SJCRH30 (cell line): ENCODE results near the gene PRPF6. TPM values are rescaled to one million over a fixed set of nuclear protein-coding genes. Genes with fewer than 3 reads are reported as not detected.

Experiments used
- DNase-seq, 2 experiments: peaks; one replicate each; pipeline ENCODE4 v3.0.0-alpha.2; 2015 to 2020
- H3K27ac ChIP-seq: fragments of 250-450 bp; sonication (Bioruptor Pico); 2 replicates; pipeline ENCODE4 v1.5.1; 2020; ENCODE audit warnings: mild to moderate bottlenecking, moderate library complexity
- H3K27me3 ChIP-seq: fragments of 250-450 bp; sonication (Bioruptor Pico); 2 replicates; pipeline ENCODE4 v1.5.1; 2020; ENCODE audit warnings: mild to moderate bottlenecking, moderate library complexity
- H3K36me3 ChIP-seq: fragments of 250-450 bp; sonication (Bioruptor Pico); 2 replicates; pipeline ENCODE4 v1.5.1; 2020; ENCODE audit warnings: mild to moderate bottlenecking, moderate library complexity
- H3K4me1 ChIP-seq: fragments of 250-450 bp; sonication (Bioruptor Pico); 2 replicates; pipeline ENCODE4 v1.5.1; 2020; ENCODE audit warnings: mild to moderate bottlenecking, moderate library complexity
- H3K4me3 ChIP-seq: fragments of 250-450 bp; sonication (Bioruptor Pico); 2 replicates; pipeline ENCODE4 v1.5.1; 2020; ENCODE audit warnings: mild to moderate bottlenecking, moderate library complexity
- H3K9me3 ChIP-seq: fragments of 250-450 bp; sonication (Bioruptor Pico); replicated peaks from 2 replicates; pipeline ENCODE4 v1.5.1; 2020; ENCODE audit warnings: mild to moderate bottlenecking, moderate library complexity
- total RNA-seq: library from RNA; depleted of rRNA; stranded (reverse); fragments of >200 nt; shearing (Covaris generic); gene quantifications from 2 replicates; pipeline ENCODE4 v1.2.3, GENCODE V29; 2014; rRNA removed

PRPF6 gene
- total RNA-seq = 70.1 and 71.9 TPM in 2 replicates

GRCh38 chr20:63980806-63981728 is at the start of gene PRPF6:
Gene PRPF6, plus strand, starts transcription at chr20:63981132. Its CDS starts 114 bp downstream, at chr20:63981246.
- H3K4me3 ChIP-seq = peak within 1 kb of the TSS; percentile 87
- peak; percentile 99 to 100 for DNase-seq
- H3K27ac ChIP-seq = peak within 1 kb of the TSS; percentile 86
- peaks cover 32% of the 10 kb centered on the region for H3K36me3 ChIP-seq
- H3K27me3 ChIP-seq = peaks cover 2% of the 10 kb centered on the region; the same call in 1 of the 2 replicates
- H3K9me3 ChIP-seq = no peaks in the 10 kb centered on the region
- H3K4me1 ChIP-seq = peaks cover 17% of the 10 kb centered on the region

GRCh38 chr20:63931735-63932134 is 49.2 kb upstream of the PRPF6 start:
- Histone ChIP-seq H3K9me3 (no peaks in the 10 kb centered on the region), H3K27me3 (no peaks in the 10 kb centered on the region), H3K36me3 (peaks cover 82% of the 10 kb centered on the region), H3K27ac (no peak overlapping the region), H3K4me1 (no peaks in the 10 kb centered on the region), H3K4me3 (no peak overlapping the region)
- DNase-seq = no peak

- peaks cover 84% of the 10 kb centered on the region for H3K36me3 ChIP-seq
- H3K4me3 ChIP-seq = no peak overlapping the region
- H3K27ac ChIP-seq = no peak overlapping the region
- no peak for DNase-seq
- H3K9me3 ChIP-seq = no peaks in the 10 kb centered on the region
- H3K4me1 ChIP-seq = no peaks in the 10 kb centered on the region
- no peaks in the 10 kb centered on the region for H3K27me3 ChIP-seq
Measured at GRCh38 chr20:63932606-63933160, 48.2 kb upstream of the PRPF6 start.

- no peaks in the 10 kb centered on the region for H3K27me3 ChIP-seq
Measured at GRCh38 chr20:63933646-63934045, 47.3 kb upstream of the PRPF6 start.

GRCh38 chr20:63934271-63935068 is 46.5 kb upstream of the PRPF6 start:
- no peak for DNase-seq
- peaks cover 84% of the 10 kb centered on the region for H3K36me3 ChIP-seq

More at GRCh38 chr20:63933646-63934045, 47.3 kb upstream of the PRPF6 start:
- no peak overlapping the region for H3K27ac ChIP-seq
- no peak for DNase-seq
- H3K4me3 ChIP-seq = no peak overlapping the region
- H3K4me1 ChIP-seq = no peaks in the 10 kb centered on the region
- no peaks in the 10 kb centered on the region; the same call in 1 of the 2 replicates for H3K9me3 ChIP-seq
- peaks cover 82% of the 10 kb centered on the region for H3K36me3 ChIP-seq

GRCh38 chr20:63935447-63935846 is 45.5 kb upstream of the PRPF6 start:
- DNase-seq = no peak
- H3K36me3 ChIP-seq = peaks cover 87% of the 10 kb centered on the region
- H3K27me3 ChIP-seq = no peaks in the 10 kb centered on the region

More at GRCh38 chr20:63934271-63935068, 46.5 kb upstream of the PRPF6 start:
- no peaks in the 10 kb centered on the region for H3K27me3 ChIP-seq
- H3K4me3 ChIP-seq = no peak overlapping the region
- no peaks in the 10 kb centered on the region for H3K4me1 ChIP-seq
- H3K9me3 ChIP-seq = peaks cover 4% of the 10 kb centered on the region; the same call in 1 of the 2 replicates
- no peak overlapping the region for H3K27ac ChIP-seq

GRCh38 chr20:63937596-63937995 is 43.3 kb upstream of the PRPF6 start:
- H3K9me3 ChIP-seq = peaks cover 4% of the 10 kb centered on the region
- peaks cover 82% of the 10 kb centered on the region for H3K36me3 ChIP-seq
- no peaks in the 10 kb centered on the region for H3K27me3 ChIP-seq
- no peaks in the 10 kb centered on the region for H3K4me1 ChIP-seq
- no peak for DNase-seq
- H3K27ac ChIP-seq = no peak overlapping the region
- H3K4me3 ChIP-seq = no peak overlapping the region

More at GRCh38 chr20:63935447-63935846, 45.5 kb upstream of the PRPF6 start:
- no peaks in the 10 kb centered on the region for H3K4me1 ChIP-seq
- H3K9me3 ChIP-seq = peaks cover 4% of the 10 kb centered on the region
- H3K27ac ChIP-seq = no peak overlapping the region
- no peak overlapping the region for H3K4me3 ChIP-seq

GRCh38 chr20:63939061-63939935 is 41.6 kb upstream of the PRPF6 start:
- Histone ChIP-seq H3K36me3 (peaks cover 84% of the 10 kb centered on the region), H3K27ac (no peak overlapping the region), H3K4me1 (no peaks in the 10 kb centered on the region), H3K4me3 (no peak overlapping the region), H3K9me3 (peaks cover 4% of the 10 kb centered on the region), H3K27me3 (no peaks in the 10 kb centered on the region)
- DNase-seq = no peak

GRCh38 chr20:63940071-63940471 is 40.9 kb upstream of the PRPF6 start:
- Histone ChIP-seq H3K36me3 (peaks cover 80% of the 10 kb centered on the region), H3K27ac (no peak overlapping the region)

GRCh38 chr20:63940472-63941266 is 40.3 kb upstream of the PRPF6 start:
- peaks cover 81% of the 10 kb centered on the region for H3K36me3 ChIP-seq
- peaks cover 4% of the 10 kb centered on the region for H3K9me3 ChIP-seq
- no peak overlapping the region for H3K4me3 ChIP-seq
- H3K27ac ChIP-seq = no peak overlapping the region
- no peaks in the 10 kb centered on the region for H3K27me3 ChIP-seq
- DNase-seq = no peak
- no peaks in the 10 kb centered on the region for H3K4me1 ChIP-seq

More at GRCh38 chr20:63940071-63940471, 40.9 kb upstream of the PRPF6 start:
- H3K4me3 ChIP-seq = no peak overlapping the region
- peaks cover 4% of the 10 kb centered on the region for H3K9me3 ChIP-seq
- H3K4me1 ChIP-seq = no peaks in the 10 kb centered on the region
- DNase-seq = no peak
- no peaks in the 10 kb centered on the region for H3K27me3 ChIP-seq

- Histone ChIP-seq H3K27ac (no peak overlapping the region), H3K36me3 (peaks cover 77% of the 10 kb centered on the region), H3K27me3 (no peaks in the 10 kb centered on the region), H3K9me3 (peaks cover 4% of the 10 kb centered on the region), H3K4me3 (no peak overlapping the region), H3K4me1 (no peaks in the 10 kb centered on the region)
- no peak for DNase-seq
Measured at GRCh38 chr20:63941282-63942081, 39.5 kb upstream of the PRPF6 start.

- Histone ChIP-seq H3K9me3 (peaks cover 4% of the 10 kb centered on the region), H3K36me3 (peaks cover 70% of the 10 kb centered on the region), H3K4me1 (no peaks in the 10 kb centered on the region), H3K4me3 (no peak overlapping the region), H3K27me3 (no peaks in the 10 kb centered on the region), H3K27ac (no peak overlapping the region)
- peak; percentile 59 to 65 for DNase-seq
Measured at GRCh38 chr20:63942250-63942951, 38.5 kb upstream of the PRPF6 start.
